HEK293 (cell line): Measurements from ENCODE around the gene ABHD17B.

Experiments
- CTCF ChIP-seq: fragments of 450-650 bp; formaldehyde crosslinking; IDR thresholded peaks from 2 replicates; pipeline ENCODE4 v1.5.1; 2016; ENCODE audit warnings: missing biosample characterization, missing genetic modification characterization
- ZNF792 ChIP-seq: fragments of 450-650 bp; formaldehyde crosslinking; IDR thresholded peaks from 2 replicates; pipeline ENCODE4 v1.5.1; 2016; ENCODE audit warnings: missing biosample characterization, missing genetic modification characterization
- TF ChIP-seq, protein P1 (sequence below): fragments of 450-650 bp; formaldehyde crosslinking; IDR thresholded peaks from 2 replicates; pipeline ENCODE4 v1.5.1; 2016; ENCODE audit warnings: missing biosample characterization, missing genetic modification characterization

DNA sequence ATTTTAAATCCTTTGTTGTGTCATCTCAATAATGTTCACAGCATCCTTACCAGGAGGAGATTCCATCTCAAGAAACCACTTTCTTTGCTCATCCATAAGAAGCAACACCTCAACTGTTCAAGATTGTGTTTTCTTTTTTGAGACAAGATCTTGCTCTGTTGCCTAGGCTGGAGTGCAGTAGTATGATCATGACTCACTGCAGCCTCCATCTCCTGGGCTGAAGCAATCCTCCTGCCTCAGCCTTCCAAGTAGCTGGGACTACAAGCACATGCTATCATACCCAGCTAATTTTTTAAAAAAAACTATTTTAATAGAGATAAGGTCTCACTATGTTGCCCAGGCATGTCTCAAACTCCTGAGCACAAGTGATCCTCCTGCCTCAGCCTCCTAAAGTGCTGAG lies 60.0 kb downstream of the ABHD17B start:
- TF ChIP-seq ZNF792 (tag by site-specific recombination) (no peak), CTCF (tag by site-specific recombination) (no peak)
- TF ChIP-seq, protein P1, sequence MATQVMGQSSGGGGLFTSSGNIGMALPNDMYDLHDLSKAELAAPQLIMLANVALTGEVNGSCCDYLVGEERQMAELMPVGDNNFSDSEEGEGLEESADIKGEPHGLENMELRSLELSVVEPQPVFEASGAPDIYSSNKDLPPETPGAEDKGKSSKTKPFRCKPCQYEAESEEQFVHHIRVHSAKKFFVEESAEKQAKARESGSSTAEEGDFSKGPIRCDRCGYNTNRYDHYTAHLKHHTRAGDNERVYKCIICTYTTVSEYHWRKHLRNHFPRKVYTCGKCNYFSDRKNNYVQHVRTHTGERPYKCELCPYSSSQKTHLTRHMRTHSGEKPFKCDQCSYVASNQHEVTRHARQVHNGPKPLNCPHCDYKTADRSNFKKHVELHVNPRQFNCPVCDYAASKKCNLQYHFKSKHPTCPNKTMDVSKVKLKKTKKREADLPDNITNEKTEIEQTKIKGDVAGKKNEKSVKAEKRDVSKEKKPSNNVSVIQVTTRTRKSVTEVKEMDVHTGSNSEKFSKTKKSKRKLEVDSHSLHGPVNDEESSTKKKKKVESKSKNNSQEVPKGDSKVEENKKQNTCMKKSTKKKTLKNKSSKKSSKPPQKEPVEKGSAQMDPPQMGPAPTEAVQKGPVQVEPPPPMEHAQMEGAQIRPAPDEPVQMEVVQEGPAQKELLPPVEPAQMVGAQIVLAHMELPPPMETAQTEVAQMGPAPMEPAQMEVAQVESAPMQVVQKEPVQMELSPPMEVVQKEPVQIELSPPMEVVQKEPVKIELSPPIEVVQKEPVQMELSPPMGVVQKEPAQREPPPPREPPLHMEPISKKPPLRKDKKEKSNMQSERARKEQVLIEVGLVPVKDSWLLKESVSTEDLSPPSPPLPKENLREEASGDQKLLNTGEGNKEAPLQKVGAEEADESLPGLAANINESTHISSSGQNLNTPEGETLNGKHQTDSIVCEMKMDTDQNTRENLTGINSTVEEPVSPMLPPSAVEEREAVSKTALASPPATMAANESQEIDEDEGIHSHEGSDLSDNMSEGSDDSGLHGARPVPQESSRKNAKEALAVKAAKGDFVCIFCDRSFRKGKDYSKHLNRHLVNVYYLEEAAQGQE (tag by site-specific recombination) = no peak
